Measurements from ENCODE around the gene CALHM3.
A peak's percentile ranks its signal among the peaks of the same experiment; 100 is the strongest.

CALHM3 gene

DNA sequence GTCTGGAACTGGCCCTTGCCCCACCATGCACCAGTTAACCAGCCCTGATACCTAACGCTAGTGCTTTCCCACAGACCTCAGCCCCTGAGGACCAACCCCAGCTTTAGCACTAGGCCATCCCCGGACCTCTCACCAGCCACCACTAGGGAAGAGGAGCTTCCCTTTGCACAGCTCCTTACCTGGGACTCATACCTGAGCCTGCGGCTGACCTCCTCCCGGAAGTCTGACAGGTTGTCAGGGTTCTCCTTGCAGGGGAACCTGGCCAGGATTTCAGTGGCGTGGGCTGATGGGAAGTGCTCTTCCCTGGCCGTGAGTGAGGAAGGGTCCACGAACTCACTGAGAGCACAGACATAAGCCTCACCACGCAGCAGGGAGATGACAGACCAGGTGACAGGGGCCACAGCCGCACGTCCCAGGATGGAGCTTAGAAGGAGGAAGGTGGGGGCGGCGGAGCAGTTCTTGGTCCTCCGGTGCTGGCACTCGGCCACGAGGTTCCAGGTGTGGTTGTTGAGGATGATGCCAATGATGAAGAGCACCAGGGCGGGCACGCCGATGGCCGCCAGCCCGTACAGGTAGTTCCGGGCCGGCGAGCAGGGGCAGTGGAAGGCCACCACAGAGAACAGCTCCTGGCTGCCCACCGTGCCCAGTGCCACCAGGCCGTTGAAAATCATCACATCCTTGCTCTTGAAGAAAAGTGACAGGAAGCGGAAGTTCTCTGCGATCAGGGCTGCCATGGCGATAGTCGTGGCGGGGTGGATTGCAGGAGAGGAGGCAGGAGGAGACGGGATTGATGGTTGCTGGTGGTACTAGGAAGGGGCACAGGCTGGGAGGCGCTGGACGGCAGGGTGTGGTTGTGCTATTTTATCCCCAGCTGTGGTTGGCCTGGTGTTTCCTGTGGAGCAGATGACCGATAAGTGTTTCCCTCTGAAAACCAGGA, 29.6 kb downstream of the CALHM3 start:
- no peak for DNase-seq (ENCODE audit: low spot score)

DNA sequence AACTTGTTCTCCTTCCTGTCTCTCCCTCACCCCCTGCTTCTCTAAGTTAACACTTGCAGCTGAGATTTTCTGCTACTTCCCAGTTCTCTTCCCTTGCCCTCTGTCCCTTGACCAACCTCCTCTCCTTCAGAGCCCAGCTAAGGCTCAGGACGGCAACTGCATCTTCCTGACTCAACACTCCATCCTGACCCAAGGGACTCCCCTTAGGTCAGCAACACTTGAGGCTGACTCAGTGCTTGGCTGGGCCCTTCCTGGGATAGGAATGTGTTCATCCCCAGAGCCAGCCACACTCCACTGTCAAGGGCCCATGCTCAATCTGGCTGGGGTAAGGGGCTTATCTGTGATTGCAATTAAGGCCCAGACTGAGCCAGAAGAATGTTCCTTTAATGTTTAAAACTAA, 30.3 kb downstream of the CALHM3 start:
- DNase-seq (ENCODE audit: low spot score), result peak; percentile 49

DNA sequence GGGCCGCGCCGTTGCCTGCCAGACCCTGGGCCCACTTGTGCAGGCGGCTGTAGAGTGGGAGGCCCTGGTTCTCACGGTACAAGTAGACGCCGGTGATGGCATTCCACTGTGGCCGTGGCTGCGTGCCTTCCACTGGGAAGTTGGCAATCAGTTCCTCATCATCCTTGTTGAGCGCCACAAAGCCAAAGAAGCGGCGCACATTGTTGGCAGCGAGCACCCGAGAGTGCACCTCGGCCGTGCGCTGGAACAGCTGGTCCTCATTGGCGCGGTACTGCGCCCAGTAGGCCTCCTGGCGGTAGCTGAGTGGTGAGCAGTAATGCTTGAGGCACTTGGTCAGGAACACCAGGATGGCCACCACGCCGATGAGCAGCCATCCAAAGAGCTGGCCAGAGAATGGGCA, 31.9 kb downstream of the CALHM3 start:
- DNase-seq (ENCODE audit: low spot score), result no peak

DNA sequence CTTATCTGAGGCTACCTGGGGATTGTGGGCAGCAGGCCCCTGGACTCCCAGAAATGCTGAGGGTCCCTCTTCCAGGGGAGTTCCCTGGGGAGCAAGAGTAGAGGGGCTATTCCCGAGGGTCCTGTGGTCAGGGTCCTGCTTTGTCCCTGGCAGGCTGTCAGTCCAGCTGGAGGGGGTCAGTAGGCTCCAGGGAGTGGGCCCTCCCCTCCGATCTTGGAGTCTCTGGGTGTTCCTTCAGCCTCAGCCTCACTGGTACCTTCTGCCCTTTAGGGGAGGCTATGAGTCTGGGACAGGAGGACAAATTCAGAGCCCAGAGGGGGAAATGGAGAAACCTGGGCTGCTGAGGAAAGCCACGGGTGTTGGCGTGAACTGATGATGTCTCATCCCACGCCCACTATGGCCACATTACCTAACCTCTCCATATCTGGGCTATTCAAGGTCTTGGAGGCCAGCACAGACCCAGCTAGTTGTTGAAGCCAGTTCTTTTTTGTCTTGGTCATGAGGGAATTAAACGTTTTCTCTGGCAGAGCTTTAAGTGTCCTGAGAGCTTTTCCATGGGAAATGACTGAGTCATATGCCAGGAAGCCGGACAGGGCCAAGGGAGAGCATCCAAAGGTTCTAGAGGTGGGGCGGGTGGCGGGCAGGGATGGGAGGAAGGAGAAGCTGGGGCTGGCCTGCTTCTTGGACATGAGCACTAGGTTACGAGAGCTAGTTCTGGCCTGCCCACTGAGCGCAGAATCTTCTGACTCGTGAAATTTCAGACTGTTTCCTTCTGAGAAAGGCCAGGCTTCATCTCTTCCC, 33.1 kb downstream of the CALHM3 start:
- DNase-seq (ENCODE audit: low spot score), result no peak

DNA sequence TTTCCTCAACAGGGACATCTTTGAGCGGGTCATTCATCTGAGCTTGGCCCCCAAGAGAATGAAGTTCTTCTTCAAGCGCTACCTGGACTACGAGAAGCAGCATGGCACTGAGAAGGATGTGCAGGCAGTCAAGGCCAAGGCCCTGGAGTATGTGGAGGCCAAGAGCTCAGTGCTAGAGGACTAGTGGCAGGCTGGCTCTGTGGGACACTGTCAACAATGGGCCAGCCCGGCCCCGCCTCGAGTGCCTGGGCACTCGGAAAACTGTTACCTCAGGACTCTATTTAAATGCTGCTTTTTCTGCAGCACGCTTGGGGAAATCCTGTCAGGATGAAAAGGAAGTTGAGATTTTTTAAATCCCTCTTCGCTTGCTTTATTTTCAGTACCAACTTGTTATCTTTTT, 33.7 kb downstream of the CALHM3 start:
- no peak for DNase-seq (ENCODE audit: low spot score)

DNA sequence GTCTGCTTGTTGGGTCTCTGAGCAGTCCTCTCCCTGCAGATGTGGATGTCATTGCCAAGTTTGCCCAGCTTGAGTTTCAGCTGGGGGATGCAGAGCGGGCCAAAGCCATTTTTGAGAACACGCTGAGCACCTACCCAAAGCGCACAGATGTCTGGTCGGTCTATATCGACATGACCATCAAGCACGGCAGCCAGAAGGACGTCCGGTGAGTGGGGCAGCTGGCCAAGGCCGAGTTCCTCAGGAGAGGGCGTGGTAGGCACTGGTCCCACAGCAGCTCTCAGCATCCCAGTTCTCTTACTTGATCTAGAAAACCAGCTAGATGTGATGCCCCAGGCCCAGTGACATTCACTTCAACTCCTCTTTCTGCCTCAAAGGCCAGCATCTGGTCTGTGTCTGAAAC, 34.6 kb downstream of the CALHM3 start:
- no peak for DNase-seq (ENCODE audit: low spot score)

DNA sequence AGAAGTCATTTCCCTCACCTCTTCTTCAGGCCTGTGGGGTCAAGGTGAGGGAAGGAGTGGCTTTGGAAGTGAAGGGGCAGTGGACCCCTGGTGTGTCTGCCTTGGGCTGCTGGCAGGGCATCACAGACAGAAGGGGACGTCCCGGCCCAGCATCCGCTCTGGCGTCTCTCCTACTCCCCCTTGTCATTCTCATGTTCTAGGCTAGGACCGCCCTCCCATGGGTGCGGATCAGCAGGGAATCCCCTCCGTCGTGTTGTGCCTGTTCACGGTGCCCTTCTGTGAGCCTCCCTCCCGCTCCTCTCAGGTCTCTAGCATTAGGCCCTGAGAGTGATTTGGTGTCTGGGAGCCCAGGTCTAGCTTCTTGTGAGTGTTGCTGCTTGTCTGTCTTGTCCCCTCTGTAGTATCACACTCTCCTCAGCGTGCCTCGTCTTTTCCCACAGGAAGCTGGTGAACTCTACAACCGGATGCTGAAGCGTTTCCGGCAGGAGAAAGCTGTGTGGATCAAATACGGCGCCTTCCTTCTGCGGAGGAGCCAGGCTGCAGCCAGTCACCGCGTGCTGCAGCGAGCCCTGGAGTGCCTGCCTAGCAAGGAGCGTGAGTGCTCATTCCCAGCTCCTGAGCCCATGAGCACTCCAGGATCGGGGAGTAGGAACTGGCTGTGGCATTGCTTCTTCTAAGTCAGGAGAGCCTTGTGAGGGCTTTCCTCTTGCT, 35.4 kb downstream of the CALHM3 start:
- no peak for DNase-seq (ENCODE audit: low spot score)

DNA sequence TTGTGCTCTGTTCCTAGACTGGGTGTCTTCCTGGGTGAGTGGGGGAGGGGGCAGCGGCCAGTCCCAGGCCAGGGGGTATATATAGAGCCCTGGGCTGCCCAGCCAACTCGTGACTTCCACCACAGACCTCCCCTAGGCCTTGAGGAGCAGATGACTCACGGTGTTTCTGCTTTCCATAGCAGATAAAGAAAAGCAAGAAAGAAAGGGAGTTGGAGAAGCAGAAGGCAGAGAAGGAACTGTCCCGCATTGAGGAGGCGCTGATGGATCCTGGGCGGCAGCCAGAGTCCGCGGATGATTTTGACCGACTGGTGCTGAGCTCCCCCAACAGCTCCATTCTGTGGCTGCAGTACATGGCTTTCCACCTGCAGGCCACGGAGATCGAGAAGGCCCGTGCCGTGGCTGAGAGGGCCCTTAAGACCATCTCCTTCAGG, 37.0 kb downstream of the CALHM3 start:
- DNase-seq (ENCODE audit: low spot score), result no peak

DNA sequence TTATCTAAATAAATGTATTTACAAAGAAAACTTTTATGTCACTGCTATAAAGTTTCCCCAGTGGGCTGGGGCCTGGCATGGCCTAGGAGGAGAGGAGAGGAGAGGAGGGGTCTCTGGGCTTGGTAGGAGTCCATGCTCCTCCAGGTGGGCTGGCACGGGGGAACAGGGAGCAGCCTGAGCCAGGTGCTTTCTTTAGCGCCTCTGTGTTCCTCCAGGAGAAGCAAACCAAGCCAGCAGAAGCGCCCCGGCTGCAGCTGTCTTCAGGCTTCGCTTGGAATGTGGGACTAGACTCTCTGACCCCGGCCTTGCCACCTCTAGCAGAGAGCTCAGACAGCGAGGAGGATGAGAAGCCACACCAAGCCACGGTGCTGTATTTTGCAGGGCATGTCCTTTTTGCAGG, 37.4 kb downstream of the CALHM3 start:
- DNase-seq (ENCODE audit: low spot score), result no peak

DNA sequence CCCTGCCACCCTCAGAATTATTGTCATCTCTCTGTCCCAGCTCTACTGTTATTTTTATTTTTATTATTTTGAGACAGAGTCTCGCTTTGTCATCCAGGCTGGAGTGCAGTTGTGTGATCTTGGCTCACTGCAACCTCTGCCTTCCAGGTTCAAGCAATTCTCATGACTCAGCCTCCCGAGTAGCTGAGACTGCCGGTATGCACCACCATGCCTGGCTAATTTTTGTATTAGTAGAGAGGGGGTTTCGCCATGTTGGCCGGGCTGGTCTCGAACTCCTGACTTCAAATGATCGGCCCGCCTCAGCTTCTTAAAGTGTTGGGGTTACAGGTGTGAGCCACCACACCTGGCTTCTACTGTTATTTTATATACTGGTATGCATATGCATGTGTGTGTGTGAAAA, 37.8 kb downstream of the CALHM3 start:
- DNase-seq (ENCODE audit: low spot score), result no peak

DNA sequence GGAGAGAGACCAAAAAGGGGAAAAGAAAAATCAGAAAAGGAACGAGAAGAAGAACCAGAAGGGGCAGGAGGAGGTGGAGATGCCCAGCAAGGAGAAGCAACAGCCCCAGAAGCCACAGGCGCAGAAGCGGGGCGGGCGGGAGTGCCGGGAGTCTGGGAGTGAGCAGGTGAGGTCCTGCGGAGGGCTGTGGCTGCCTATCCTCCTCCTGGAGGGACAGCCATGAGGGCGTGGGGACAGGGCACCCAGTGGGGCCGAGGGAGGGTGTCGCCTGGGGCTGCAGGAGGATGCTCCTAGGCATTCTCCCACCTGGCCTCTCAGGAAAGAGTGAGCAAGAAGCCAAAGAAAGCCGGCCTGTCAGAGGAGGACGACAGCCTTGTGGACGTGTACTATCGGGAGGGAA, 38.6 kb downstream of the CALHM3 start:
- no peak for DNase-seq (ENCODE audit: low spot score)

DNA sequence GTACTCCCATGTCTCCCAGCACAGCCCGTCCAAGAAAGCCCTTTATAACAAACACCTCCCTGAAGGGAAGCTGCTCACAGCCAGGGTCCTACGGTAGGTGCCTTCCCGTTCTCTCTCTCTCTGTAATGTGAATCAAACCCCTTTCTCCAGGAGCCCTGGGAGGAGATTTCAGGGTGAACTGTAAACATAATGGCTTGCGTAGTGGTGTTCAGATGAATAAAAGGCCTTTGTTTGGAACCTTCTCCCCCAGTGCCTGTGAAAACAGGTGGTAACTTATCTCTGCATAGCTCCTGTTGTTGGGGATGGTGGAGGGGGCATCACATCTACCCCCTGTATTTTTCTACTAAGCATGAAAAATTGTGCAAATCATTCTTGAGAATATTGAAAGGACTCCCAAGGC, 39.3 kb downstream of the CALHM3 start:
- no peak for DNase-seq (ENCODE audit: low spot score)

DNA sequence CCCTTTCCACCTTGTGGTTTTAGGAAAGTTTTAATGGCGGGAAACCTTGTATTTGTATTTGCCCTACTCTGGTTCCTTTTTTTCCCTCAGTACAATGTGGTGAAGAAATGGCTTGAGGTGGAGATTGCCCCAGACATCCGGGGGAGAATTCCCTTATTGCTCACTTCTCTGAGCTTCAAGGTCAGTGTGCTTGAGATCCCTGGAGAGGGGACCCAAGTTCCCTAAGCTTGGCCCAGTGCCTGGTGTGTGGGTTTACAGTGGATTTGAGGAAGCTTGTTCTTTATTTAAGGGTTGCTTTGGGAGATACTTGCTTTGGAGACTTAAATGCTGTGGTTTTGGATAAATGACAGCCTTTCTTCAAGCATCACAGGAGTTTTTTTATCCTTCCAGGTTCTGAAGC, 45.2 kb downstream of the CALHM3 start:
- no peak for DNase-seq (ENCODE audit: low spot score)

DNA sequence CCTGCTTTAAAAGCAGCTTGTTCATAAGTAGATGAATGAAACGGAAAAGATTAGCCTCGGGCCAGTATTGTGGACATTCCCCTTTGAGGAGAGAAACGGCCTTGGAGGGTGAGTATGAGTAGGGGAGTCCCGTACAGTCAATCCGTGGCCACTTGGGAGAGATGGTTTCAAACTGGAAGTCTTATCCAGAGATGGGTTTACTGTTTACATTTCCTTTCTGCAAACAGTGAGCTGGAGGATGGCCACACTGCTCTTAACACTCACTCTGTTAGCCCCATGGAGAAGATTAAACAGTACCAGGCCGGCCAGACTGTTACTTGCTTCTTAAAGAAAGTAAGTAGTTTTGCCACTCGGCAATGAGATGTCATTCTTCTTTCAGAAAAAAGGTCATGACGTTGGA, 47.1 kb downstream of the CALHM3 start:
- DNase-seq (ENCODE audit: low spot score), result no peak

DNA sequence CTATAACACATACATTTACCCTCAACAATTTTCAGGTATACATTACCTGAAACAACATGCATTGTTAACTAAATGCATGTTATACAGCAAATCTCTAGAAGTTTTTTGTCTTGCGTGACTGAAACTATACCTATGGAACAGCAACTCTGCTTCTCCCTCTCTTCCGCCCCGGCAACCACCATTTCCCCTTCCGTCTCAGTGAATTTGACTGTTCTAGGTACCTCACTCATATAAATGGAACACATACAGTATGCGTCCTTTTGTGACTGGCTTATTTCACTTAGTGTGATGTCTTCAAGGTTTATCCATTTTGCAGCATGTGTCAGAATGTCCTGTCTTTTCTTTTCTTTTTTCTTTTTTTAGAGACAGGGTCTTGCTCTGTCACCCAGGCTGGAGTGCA, 49.4 kb downstream of the CALHM3 start:
- DNase-seq (ENCODE audit: low spot score), result no peak

DNA sequence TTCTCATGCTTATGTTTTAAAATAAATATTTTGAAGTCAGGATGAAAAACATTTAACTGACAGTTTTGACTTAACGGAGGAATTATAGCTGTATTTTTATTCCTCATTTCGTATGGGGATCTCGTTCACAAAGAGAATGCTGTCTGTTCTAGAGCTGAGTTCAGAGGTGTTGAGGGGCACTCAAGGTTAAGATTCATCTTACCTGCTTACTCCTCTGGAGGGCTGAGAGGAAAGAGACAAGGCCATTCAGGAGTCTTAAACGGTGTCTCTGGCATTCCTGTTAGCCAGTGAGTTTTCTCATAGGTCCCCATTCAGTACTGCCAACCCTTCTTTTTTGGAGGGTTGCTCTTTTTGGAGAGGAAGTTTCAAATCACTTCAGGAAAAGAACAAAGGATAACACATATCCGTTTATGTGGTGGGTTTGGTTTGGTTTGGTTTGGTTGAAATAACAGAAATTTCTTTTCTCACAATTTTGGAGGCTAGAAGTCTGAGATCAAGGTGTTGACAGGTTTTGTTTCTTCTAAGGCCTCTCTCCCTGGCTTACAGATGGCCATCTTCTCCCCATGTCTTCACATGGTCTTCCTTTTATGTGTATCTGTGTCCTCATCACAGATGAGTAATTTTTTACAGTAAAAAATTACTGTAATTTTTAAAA, 49.9 kb downstream of the CALHM3 start:
- no peak for DNase-seq (ENCODE audit: low spot score)

DNA sequence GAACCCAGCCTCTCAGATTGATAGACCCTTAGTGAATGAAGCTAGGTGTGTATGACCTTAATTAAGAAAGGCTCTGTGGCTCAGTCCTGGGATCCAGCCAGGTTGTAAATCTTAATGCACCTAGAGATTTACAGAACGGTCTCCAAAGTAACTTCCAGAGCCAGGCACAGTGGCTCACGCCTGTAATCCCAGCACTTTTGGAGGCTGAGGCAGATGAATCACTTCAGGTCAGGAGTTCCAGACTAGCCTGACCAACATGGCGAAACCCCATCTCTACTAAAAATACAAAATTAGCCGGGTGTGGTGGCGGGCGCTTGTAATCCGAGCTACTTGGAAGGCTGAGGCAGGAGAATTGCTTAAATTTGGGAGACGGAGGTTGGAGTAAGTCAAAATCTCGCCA, 51.2 kb downstream of the CALHM3 start:
- DNase-seq (ENCODE audit: low spot score), result no peak

DNA sequence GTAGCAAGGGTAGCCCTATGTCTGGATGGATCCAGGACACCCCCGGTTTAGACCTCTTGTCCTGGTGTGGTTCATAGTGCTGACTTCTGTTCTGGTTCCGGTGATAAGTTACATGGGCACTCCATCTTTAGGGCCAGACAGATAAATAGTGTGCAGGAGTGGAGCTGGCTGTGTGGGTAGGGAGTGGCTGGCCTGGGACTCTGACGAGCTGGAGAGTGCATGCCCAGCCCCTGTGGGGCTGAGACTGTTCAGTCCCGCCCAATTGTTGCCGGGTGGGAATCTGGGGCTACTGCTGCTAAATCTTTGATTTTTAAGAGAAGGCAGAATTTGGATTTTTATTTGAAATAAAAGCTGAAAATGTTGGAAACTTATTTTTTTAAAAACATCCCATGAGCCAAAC, 55.3 kb downstream of the CALHM3 start:
- no peak for DNase-seq (ENCODE audit: low spot score)

All from RKO (cell line).